ENCODE data around the gene HIPK4. TPM values are rescaled to one million over a fixed set of nuclear protein-coding genes. Genes with fewer than 3 reads are reported as not detected.

Gene HIPK4
- total RNA-seq, 1 donor from 2014 or later: not detected

- DNase-seq (ENCODE audit: low read depth): no peak
- no peak overlapping the region for H3K4me3 ChIP-seq (ENCODE audit: low read depth, low read length)
- no peaks in the 10 kb centered on the region for H3K36me3 ChIP-seq (ENCODE audit: control insufficient read depth, insufficient read depth, low read length)
- H3K27me3 ChIP-seq (ENCODE audit: control insufficient read depth, insufficient read depth, low read length): no peaks in the 10 kb centered on the region
- TF ChIP-seq CTCF (IDR thresholded peaks at IDR 0.05; ENCODE audit: insufficient read depth, low read length, poor library complexity, severe bottlenecking): no peak
Measured at GRCh38 chr19:40355975-40356680, 33.9 kb downstream of the HIPK4 start.

- no peak for DNase-seq (ENCODE audit: low read depth)
- no peak for TF ChIP-seq CTCF (IDR thresholded peaks at IDR 0.05; ENCODE audit: insufficient read depth, low read length, poor library complexity, severe bottlenecking)
- Histone ChIP-seq H3K27me3 (ENCODE audit: control insufficient read depth, insufficient read depth, low read length) (no peaks in the 10 kb centered on the region), H3K36me3 (ENCODE audit: control insufficient read depth, insufficient read depth, low read length) (no peaks in the 10 kb centered on the region), H3K4me3 (ENCODE audit: low read depth, low read length) (peak overlapping the region; percentile 96)
Measured at GRCh38 chr19:40348961-40349507, 40.9 kb downstream of the HIPK4 start.

- Histone ChIP-seq H3K4me3 (ENCODE audit: low read depth, low read length) (peak within 1 kb of the TSS; percentile 96), H3K36me3 (ENCODE audit: control insufficient read depth, insufficient read depth, low read length) (no peaks in the 10 kb centered on the region), H3K27me3 (ENCODE audit: control insufficient read depth, insufficient read depth, low read length) (no peaks in the 10 kb centered on the region)
- TF ChIP-seq CTCF (IDR thresholded peaks at IDR 0.05; ENCODE audit: insufficient read depth, low read length, poor library complexity, severe bottlenecking): no peak
- peak; percentile 94 for DNase-seq (ENCODE audit: low read depth)
Measured at GRCh38 chr19:40348125-40348913, 41.7 kb downstream of the HIPK4 start, which contains the start of the genes C19orf47 and PLD3. Gene C19orf47, minus strand, starts transcription at chr19:40348397. Its CDS starts 6,540 bp downstream, at chr19:40341857. Gene PLD3, plus strand, starts transcription at chr19:40348695. Its CDS starts 17,789 bp downstream, at chr19:40366484.

GRCh38 chr19:40344422-40344821 lies 45.6 kb downstream of the HIPK4 start:
- Histone ChIP-seq H3K4me3 (ENCODE audit: low read depth, low read length) (no peak overlapping the region), H3K36me3 (ENCODE audit: control insufficient read depth, insufficient read depth, low read length) (no peaks in the 10 kb centered on the region), H3K27me3 (ENCODE audit: control insufficient read depth, insufficient read depth, low read length) (no peaks in the 10 kb centered on the region)
- no peak for DNase-seq (ENCODE audit: low read depth)
- no peak for TF ChIP-seq CTCF (IDR thresholded peaks at IDR 0.05; ENCODE audit: insufficient read depth, low read length, poor library complexity, severe bottlenecking)

GRCh38 chr19:40342644-40343311 lies 47.2 kb downstream of the HIPK4 start:
- no peaks in the 10 kb centered on the region for H3K27me3 ChIP-seq (ENCODE audit: control insufficient read depth, insufficient read depth, low read length)
- no peaks in the 10 kb centered on the region for H3K36me3 ChIP-seq (ENCODE audit: control insufficient read depth, insufficient read depth, low read length)
- no peak for DNase-seq (ENCODE audit: low read depth)
- no peak overlapping the region for H3K4me3 ChIP-seq (ENCODE audit: low read depth, low read length)
- TF ChIP-seq CTCF (IDR thresholded peaks at IDR 0.05; ENCODE audit: insufficient read depth, low read length, poor library complexity, severe bottlenecking): no peak

All from kidney epithelial cell (primary cell).